ENCODE data around the gene NRG3. TPM values are rescaled to one million over a fixed set of nuclear protein-coding genes. Genes with fewer than 3 reads are reported as not detected.

The NRG3 gene
- total and polyA plus RNA-seq, 2 of the 8 experiments (the other 6 are each of a cell fraction or from before 2014, with no cell fraction given) = 4.2 to 5.0 TPM

DNA sequence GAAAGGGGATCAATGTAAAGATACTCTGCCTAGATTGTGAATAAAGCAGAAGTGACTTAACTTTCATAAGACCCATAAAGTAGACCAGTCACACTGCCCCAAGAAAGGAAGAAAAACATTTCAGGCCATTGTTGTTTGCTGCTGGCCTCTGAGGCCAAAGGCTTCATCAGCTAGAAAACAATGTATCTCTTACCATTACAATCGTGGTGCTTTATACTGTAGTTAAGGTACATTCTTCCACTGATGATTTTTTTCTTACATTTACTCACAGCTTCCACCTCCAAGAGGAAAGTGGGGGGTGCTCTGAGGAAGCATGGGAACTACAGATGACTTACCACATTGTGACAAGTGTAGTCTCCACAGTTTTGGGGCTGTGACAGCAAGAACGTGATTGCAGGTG, 68.6 kb downstream of the NRG3 start:
- peak overlapping the region; percentile 38 to 66 for H3K4me2 ChIP-seq (ENCODE audit: insufficient read depth in 1 of 2, low read depth in 2 of 2, low read length in 2 of 2)
- no peak for TF ChIP-seq POLR2A (IDR thresholded peaks at IDR 0.05; ENCODE audit: control extremely low read depth in 1 of 2, low read depth in 2 of 2, low read length in 2 of 2)
- TF ChIP-seq NANOG (IDR thresholded peaks at IDR 0.05; ENCODE audit: insufficient read depth, low read depth, low read length, poor library complexity, severe bottlenecking) = peak; percentile 62
- 0 out of 2 replicates have a peak, but pooled peaks have one; percentile 22 for TF ChIP-seq SP1 (IDR thresholded peaks at IDR 0.05; ENCODE audit: low read depth, low read length)
- TF ChIP-seq SAP30 (IDR thresholded peaks at IDR 0.05; ENCODE audit: insufficient read depth, insufficient replicate concordance, low read length) = no peak
- H3K9me3 ChIP-seq (ENCODE audit: insufficient read depth in 2 of 2, low read depth in 1 of 2, low read length in 1 of 2) = no peaks in the 10 kb centered on the region
- no peak overlapping the region for H3K14ac ChIP-seq (ENCODE audit: insufficient read length)
- no peaks in the 10 kb centered on the region for H3K79me1 ChIP-seq (ENCODE audit: low read depth, low read length)
- H3K23me2 ChIP-seq (ENCODE audit: low read depth, low read length) = no peaks in the 10 kb centered on the region
- H3K23ac ChIP-seq (ENCODE audit: insufficient read length) = no peak overlapping the region
- FAIRE-seq (no peak), DNase-seq (ENCODE audit: low read depth in 1 of 2, low spot score in 2 of 2) (peak in 1 of 2 experiments; percentile 21)
- CTCF ChIA-PET (ENCODE audit: partially characterized antibody) = interaction anchor here (0.6 to 1.8 kb wide), 5 partner anchors 10 to 1976 kb away, joined by 3 to 5 read pairs (median 3); no protein-coding TSS in a partner anchor
- no peak overlapping the region for H2BK20ac ChIP-seq (ENCODE audit: low read length)
- no peaks in the 10 kb centered on the region for H3K27me3 ChIP-seq (replicated peaks in 1 of 4; ENCODE audit: control insufficient read depth in 3 of 4, extremely low read depth in 1 of 4, insufficient read depth in 3 of 4, low read length in 3 of 4)
- peak overlapping the region; percentile 65 for H3K4ac ChIP-seq (replicated peaks; ENCODE audit: insufficient read length, low read depth, low read length)
- peaks cover 3 to 8% (median 5%) of the 10 kb centered on the region in 4 experiments; a peak in 5 of 7 replicates for H3K4me1 ChIP-seq (replicated peaks in 1 of 4; ENCODE audit: control insufficient read depth in 3 of 4, insufficient read depth in 4 of 4, low read length in 3 of 4)
- H4K8ac ChIP-seq (ENCODE audit: extremely low read depth, insufficient read depth, low read length) = no peak overlapping the region
- 60% methylated on average over 2 of the region's 2 CpGs; no CpG with 5 or more reads in 1 of the 2 experiments for WGBS, 2 experiments (ENCODE audit: extremely low coverage in 1 of 2, insufficient coverage in 1 of 2, insufficient read length in 1 of 2, insufficient replicate concordance in 2 of 2, low coverage in 1 of 2, low lambda C conversion rate in 2 of 2, missing lambda C conversion rate in 1 of 2)
- no peak overlapping the region for H3K56ac ChIP-seq (replicated peaks; ENCODE audit: insufficient read length, low read depth, low read length)
- peak overlapping the region; percentile 43; the same call in 1 of the 2 replicates for H2AK5ac ChIP-seq (ENCODE audit: low read depth, low read length)
- 0 out of 2 replicates have a peak overlapping the region, but pooled peaks have one; percentile 58 for H2BK5ac ChIP-seq (ENCODE audit: low read depth, low read length)
- H4K91ac ChIP-seq (replicated peaks; ENCODE audit: insufficient read length, low read length) = peak overlapping the region; percentile 89
- H3K27ac ChIP-seq (ENCODE audit: low read depth, low read length) = no peak overlapping the region; the same call in 1 of the 2 replicates
- no peak overlapping the region for H3K9ac ChIP-seq (replicated peaks in 1 of 4; ENCODE audit: extremely low read depth in 1 of 4, low read depth in 3 of 4, low read length in 3 of 4)
- 0 out of 2 replicates have a peak overlapping the region, but pooled peaks have one; percentile 7 for H3K18ac ChIP-seq (ENCODE audit: extremely low read depth, low read length)
- no peak overlapping the region for H2BK120ac ChIP-seq (replicated peaks; ENCODE audit: low read depth, low read length)
- H2BK12ac ChIP-seq (ENCODE audit: low read depth, low read length) = peak overlapping the region; percentile 93
- no peaks in the 10 kb centered on the region for H3K79me2 ChIP-seq (ENCODE audit: control insufficient read depth in 1 of 2, insufficient read depth in 2 of 2, low read length in 2 of 2)
- no peaks in the 10 kb centered on the region for H4K20me1 ChIP-seq (replicated peaks in 1 of 2; ENCODE audit: control insufficient read depth in 1 of 2, insufficient read depth in 2 of 2, low read length in 2 of 2)
- H3K36me3 ChIP-seq (ENCODE audit: control insufficient read depth in 2 of 4, insufficient read depth in 4 of 4, low read length in 3 of 4) = no peaks in the 10 kb centered on the region
- H3K4me3 ChIP-seq (ENCODE audit: extremely low read depth in 1 of 4, insufficient read depth in 2 of 4, low read depth in 3 of 4, low read length in 4 of 4) = no peak overlapping the region
- no peak overlapping the region for H2BK15ac ChIP-seq (ENCODE audit: low read length)
- no peak overlapping the region for H2AFZ ChIP-seq (ENCODE audit: low read length)
- POLR2A ChIA-PET (ENCODE audit: partially characterized antibody) = no interaction called here
- no peak overlapping the region for H4K5ac ChIP-seq (ENCODE audit: insufficient read length, low read depth, low read length)
